UCSD-AML1 (cell line): ENCODE measurements around the gene KRTAP4-5.
"Not testable (repeated sequence)": the region's sequence is repeated elsewhere in the genome, so short reads cannot be mapped to it uniquely, and the experiment has no call there.

Experiments used
- DNase-seq: peaks from one replicate; lab custom pipeline; 2025; ENCODE audit not compliant: unreplicated experiment; lab: John Stamatoyannopoulos, UW

KRTAP4-5 gene

DNA sequence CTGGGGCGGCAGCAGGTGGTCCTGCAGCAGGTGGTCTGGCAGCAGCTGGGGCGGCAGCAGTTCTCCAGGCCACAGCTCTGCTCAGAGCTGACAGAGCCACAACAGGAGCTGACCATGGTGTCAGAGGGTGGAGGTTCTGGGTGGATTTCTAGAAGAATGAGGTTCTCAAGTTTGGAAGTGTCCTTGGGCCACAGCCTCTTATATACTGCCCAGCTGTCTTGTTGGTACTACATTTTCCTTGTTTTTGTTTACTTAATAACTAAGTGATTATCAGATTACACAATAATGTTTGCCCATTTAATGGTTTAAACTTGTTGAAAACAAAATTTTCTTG lies at the start of gene KRTAP4-5:
Gene KRTAP4-5 (minus strand): TSS at position 174 of the 334 bp plus-strand sequence. CDS start 58 bp downstream, at position 116.
- DNase-seq = no peak

GRCh38 chr17:41196068-41196467 lies 46.4 kb upstream of the KRTAP4-5 start:
- DNase-seq = no peak

- DNase-seq = no peak
Observed at GRCh38 chr17:41190328-41190727, 40.7 kb upstream of the KRTAP4-5 start.

DNA sequence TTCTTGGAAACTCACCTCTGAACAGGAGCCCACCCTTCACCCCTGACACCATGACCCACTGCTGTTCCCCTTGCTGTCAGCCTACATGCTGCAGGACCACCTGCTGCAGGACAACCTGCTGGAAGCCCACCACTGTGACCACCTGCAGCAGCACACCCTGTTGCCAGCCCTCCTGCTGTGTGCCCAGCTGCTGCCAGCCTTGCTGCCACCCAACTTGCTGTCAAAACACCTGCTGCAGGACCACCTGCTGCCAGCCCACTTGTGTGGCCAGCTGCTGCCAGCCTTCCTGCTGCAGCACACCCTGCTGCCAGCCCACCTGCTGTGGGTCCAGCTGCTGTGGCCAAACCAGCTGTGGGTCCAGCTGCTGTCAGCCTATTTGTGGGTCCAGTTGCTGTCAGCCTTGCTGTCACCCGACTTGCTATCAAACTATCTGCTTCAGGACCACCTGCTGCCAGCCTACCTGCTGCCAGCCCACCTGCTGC lies 40.3 kb upstream of the KRTAP4-5 start, which contains the start of gene KRTAP9-1:
Gene KRTAP9-1 (plus strand): TSS at position 51 of the 482 bp plus-strand sequence. CDS start 0 bp downstream, at position 51.
- DNase-seq = not testable (repeated sequence)

- no peak for DNase-seq
Observed at GRCh38 chr17:41186872-41187271, 37.2 kb upstream of the KRTAP4-5 start.

DNA sequence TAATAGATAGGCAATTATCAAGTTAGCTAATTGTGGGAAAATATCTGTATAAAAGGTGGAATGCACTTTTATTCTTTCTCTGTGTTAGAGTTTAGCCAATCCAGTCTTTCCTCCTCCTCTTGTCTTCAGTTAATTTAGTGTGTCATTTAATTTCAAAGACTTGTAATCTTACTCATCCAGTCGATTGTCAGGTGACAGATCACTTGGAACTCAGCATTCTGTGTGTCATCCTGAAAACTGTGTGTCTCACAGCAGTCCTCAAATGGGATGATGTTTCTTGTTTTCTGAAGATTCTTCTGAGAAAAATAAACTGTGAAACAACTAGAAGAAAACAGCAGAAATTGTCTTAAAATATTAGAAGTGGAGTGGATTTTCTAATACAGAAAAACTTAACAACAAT lies 35.4 kb upstream of the KRTAP4-5 start:
- no peak for DNase-seq

GRCh38 chr17:41184480-41184961 lies 34.9 kb upstream of the KRTAP4-5 start, which contains the start of gene KRTAP4-1:
TSS of gene KRTAP4-1 (minus strand) at chr17:41184911. CDS start at chr17:41184854, 57 bp downstream.
- no peak for DNase-seq

DNA sequence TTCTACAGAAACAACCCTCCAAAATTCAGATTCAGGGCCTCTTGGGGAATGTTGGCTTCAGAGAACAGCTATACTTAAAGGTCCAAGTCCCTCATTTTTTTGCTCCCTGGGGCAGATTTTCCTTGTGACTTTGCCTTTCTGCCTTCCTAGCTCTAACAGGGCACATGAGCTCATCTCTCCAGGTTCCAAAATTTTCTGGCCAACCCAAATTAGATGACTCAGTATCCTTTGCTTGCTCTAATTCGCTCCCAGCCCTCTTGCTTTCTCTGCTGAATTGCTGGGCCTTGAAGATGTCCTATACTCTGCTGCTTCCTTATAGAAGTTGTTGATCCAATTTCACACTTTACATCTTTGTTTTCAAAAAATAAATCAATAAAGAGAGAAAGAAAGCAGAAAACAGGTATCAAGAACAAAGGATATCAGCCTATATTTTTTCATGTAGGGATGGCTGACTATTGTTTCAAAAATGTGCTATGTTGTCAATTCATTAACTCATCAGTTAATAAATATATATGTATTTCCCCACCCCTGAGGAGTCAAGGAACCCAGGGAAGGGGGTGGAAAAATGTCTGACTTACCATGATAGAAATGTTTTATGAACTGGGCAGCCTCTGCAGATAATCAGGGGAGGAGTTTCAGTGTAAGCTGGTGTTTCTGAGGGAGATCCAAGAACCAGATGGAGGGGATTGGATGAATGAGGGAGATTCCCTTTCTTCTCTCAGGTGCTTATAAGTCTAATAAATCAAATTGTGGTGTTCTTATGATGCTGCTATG lies 29.4 kb upstream of the KRTAP4-5 start:
- DNase-seq = no peak

DNA sequence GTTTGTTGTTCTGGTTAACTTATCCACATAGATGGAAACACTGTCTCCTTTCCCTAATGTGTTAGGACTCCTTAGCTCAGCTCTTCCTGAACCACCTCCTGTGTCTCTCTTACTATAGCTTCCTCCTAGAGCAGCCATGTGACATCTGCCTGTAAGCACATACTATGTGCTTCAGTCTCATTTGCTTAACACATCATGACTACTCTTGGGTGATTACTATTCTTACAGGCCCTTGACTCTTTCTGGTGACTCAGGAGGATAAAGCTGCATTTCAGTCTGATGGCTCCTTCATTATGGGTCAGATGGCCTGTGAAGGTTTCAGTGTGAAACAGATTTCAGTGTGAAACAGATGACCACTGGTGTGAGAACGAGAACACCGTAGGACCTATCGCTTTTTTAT lies 28.7 kb upstream of the KRTAP4-5 start:
- no peak for DNase-seq

DNA sequence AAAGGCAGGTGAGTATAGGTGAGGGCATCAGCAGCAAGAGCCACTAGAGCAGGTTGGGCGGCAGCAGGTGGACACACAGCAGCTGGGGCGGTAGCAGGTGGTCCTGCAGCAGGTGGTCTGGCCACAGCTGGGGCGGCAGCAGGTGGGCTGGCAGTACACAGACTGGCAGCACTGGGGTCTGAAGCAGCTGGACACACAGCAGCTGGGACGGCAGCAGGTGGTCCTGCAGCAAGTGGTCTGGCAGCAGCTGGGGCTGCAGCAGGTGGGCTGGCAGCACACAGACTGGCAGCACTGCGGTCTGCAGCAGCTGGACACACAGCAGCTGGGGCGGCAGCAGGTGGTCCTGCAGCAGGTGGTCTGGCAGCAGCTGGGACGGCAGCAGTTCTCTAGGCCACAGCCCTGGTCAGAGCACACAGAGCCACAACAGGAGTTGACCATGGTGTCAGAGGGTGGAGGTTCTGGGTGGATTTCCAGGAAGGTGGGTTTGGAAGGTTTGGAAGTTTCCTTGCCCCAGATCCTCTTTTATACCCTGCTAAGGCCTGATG lies 28.2 kb upstream of the KRTAP4-5 start, which contains the start of gene KRTAP4-2:
Gene KRTAP4-2 (minus strand): TSS at position 495 of the 545 bp plus-strand sequence. CDS start 57 bp downstream, at position 438.
- DNase-seq = no peak

GRCh38 chr17:41176744-41177387 lies 27.2 kb upstream of the KRTAP4-5 start:
- no peak for DNase-seq

DNA sequence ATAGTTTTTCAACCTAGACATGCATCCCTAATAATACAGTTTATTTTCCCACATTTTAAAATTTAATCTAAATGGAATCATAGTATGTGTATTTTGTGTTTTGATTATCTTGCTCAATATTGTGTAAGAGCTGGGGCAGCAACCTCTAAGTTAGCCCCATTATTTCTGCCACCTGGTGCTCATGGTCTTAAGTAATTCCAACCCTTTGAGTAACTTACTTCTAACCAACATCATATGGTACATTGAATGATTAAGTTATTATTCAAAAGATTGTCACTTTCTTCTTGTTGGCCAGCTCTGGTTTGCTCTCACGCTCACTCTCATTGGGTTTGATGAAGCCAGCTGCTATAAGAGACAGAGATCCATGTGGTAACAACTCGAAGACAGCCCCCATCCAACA lies 22.3 kb upstream of the KRTAP4-5 start:
- DNase-seq = no peak

GRCh38 chr17:41168121-41168520 lies 18.5 kb upstream of the KRTAP4-5 start, which contains the start of gene KRTAP4-3:
TSS of gene KRTAP4-3 (minus strand) at chr17:41168221. CDS start at chr17:41168172, 49 bp downstream.
- DNase-seq = no peak

DNA sequence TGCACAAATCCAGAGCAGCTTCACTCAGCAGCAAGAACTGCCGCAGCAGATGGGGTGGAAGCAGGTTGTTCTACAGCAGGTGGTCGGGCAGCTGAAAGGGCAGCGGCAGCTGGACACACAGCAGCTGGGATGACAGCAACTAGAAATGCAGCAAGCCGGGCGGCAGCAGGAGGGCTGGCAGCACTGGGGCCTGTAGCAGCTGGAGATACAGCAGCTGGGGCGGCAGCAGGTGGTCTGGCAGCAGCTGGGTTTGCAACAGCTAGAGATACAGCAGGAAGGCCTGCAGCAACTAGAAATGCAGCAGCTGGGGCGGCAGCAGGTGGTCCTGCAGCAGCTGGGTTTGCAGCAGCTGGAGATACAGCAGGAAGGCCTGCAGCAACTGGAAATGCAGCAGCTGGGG lies 17.9 kb upstream of the KRTAP4-5 start:
- DNase-seq = no peak

DNA sequence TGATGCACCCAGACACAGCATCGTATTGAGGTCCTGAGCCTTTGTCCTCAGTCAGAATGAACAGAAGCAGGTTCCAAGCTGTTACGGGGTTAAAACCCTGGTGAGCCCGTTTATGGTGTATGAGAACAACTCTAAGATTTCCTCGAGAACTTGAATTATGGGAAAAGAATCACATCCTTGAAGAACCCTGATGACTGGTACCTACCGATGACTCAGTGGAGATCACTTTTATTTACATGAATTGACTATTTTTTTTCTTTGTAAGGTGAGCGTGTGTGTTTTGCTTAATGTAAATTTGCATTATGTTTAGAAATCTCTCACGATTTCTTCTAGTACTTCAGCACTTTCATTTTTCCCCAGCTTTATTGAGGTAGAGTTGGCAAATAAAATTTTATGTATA lies 14.2 kb upstream of the KRTAP4-5 start:
- DNase-seq = no peak

GRCh38 chr17:41160648-41161047 lies 11.0 kb upstream of the KRTAP4-5 start, which contains the start of gene KRTAP4-4:
TSS of gene KRTAP4-4 (minus strand) at chr17:41160748. CDS start at chr17:41160691, 57 bp downstream.
- DNase-seq = no peak

GRCh38 chr17:41160190-41160589 lies 10.6 kb upstream of the KRTAP4-5 start:
- DNase-seq = not testable (repeated sequence)

GRCh38 chr17:41153856-41154255 lies 4.2 kb upstream of the KRTAP4-5 start:
- DNase-seq = no peak

GRCh38 chr17:41151525-41151924 lies 1.9 kb upstream of the KRTAP4-5 start:
- DNase-seq = no peak

DNA sequence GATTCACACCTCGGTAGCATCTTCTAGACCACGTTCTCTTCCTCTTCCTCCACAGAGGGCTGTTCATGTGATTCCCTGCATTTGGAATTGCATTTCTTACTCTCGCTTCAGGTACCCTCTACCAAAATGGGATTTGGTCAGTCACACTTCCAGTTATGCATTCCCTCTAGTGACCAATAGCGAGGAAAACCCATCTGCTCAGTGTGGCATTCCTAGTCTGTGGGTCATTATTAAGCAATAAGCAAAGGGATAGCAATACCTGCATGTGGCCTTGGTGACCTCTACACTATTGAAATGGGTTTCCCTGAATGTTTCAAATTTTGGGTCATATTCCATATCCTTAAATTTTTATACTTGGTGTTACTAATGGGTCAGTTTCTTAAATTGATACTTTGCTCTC lies 401 bp upstream of the KRTAP4-5 start:
- no peak for DNase-seq

- not testable (repeated sequence) for DNase-seq
Observed at GRCh38 chr17:41148971-41149651, 514 bp downstream of the KRTAP4-5 start.
